Epithelial cell of esophagus (primary cell): ENCODE measurements around the gene FKBP15.

Experiments used
- DNase-seq: peaks from one replicate; pipeline ENCODE4 v3.0.0; 2010; ENCODE audit warnings: low read depth
- H3K4me3 ChIP-seq: 2 replicates; pipeline ENCODE4 v1.5.1; 2011; ENCODE audit warnings: mild to moderate bottlenecking, low read length, control low read depth
- CTCF ChIP-seq: IDR thresholded peaks from 2 replicates; pipeline ENCODE4 v1.5.1; 2011; ENCODE audit warnings: low read depth, mild to moderate bottlenecking, low read length, control low read depth, inconsistent platforms; ENCODE audit not compliant: insufficient read depth; ENCODE audit errors: missing control alignments

FKBP15 gene

DNA sequence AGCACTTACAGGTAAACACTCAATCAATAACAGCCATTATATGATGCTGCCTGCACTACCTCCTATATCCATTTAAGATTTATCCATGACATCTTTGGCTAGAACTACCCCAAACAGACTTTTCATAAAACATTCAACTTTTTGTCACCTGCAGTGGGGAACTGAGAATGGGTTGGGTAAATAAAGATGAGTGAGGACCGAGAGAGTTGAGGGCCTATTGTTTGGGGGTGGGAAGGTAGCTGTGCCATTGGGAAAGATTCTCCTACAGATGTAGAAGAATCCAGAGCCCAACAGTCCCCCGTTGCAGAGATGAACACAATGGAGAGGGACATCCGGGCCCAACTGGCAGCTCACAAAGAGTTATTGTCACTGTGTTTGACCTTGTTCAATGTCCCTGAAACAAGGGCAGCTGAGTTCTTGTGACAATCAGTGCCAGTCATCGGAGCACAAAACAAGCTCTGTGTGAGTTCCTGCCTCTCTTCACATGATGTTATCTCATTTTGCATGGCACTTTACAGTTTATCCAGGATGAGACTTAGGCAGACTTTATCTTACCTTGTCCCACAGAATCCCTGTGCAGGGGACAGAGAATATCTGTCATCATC is 81.8 kb downstream of the FKBP15 start:
- TF ChIP-seq CTCF: no peak
- DNase-seq: no peak
- no peak overlapping the region for H3K4me3 ChIP-seq

DNA sequence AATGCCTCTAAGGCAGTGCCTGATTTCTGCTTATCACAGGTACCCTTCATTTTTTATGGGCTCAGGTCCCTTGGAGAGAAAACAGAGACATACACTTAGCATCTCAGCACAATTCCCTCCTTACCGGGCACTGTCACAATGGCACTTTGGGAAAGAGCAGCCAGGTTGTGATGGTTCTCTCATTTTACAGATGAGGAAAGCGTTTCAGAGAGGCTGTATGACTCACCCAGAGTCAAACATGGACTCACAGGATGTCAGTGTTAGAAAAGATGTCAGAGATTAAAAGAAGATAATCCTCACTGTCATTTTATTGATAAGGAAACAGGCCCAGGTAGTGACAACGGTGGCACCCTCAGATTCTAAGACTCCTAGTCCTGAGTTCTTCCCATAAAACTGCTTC is 82.3 kb downstream of the FKBP15 start:
- TF ChIP-seq CTCF: no peak
- no peak for DNase-seq
- no peak overlapping the region for H3K4me3 ChIP-seq

GRCh38 chr9:113137196-113138168 is 83.6 kb downstream of the FKBP15 start:
- DNase-seq: no peak
- TF ChIP-seq CTCF: no peak
- H3K4me3 ChIP-seq: no peak overlapping the region

DNA sequence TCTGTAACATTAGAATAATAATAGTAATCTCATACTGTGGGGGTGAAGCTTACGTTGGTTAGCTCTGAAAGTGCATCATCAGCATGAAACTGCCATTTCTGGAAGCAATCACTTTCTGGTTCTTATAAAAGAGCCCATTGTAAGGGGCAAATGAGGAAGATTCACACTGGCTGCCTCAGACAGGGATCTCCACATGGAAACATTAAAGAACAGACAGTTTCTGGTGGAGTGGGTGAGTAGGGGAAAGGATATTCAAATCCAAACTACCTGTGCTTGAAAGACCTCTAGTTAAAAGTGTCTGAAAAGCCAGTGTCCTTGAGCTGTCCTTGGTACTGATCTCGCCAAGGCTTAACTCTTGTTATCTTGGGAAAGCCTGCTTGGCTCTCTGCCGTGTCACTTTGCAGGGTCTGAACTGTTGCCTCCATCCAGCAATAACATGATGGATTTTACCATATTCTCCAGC is 89.4 kb downstream of the FKBP15 start:
- no peak for TF ChIP-seq CTCF
- DNase-seq: peak; percentile 56
- H3K4me3 ChIP-seq: no peak overlapping the region

DNA sequence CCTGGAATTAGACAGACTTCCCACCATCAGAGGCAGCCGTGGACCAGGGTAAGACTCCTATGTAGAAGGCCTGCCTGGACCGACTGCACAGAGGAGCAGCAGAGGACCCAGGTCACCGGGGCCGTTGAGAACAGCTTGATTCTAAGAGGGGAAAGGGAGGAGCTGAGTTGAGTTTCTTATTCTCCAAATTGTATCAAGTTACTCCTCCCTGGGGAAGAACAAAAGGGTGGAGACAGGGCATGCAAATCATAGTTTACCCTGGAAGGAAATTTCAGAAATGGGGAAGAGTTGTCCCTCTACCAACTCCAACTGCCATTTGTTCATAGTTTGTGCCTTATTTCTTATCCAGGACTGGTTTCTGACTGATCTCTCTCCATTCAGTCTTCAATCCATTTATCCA is 91.2 kb downstream of the FKBP15 start:
- H3K4me3 ChIP-seq: no peak overlapping the region
- DNase-seq: no peak
- TF ChIP-seq CTCF: no peak

GRCh38 chr9:113129466-113129865 is 91.6 kb downstream of the FKBP15 start:
- H3K4me3 ChIP-seq: no peak overlapping the region
- no peak for DNase-seq
- TF ChIP-seq CTCF: no peak
